Breast epithelium (tissue), 3 donors: ENCODE data around the gene HPDL.

Source experiments
- CTCF ChIP-seq, 3 donors: fragments of 450-650 bp; IDR thresholded peaks; one replicate each; pipeline ENCODE4 v1.5.1; 2016 to 2017; ENCODE audit warnings: antibody characterized with exemption in 3 of 3, mild to moderate bottlenecking in 3 of 3, moderate library complexity in 3 of 3
- POLR2A ChIP-seq: fragments of 450-650 bp; IDR thresholded peaks from one replicate; pipeline ENCODE4 v1.6.1; 2016; ENCODE audit warnings: antibody characterized with exemption, mild to moderate bottlenecking, moderate library complexity
- POLR2AphosphoS5 ChIP-seq, 3 donors: sonication (generic); formaldehyde crosslinking; IDR thresholded peaks; one replicate each; pipeline ENCODE4 v1.6.1; 2017; ENCODE audit warnings: antibody characterized with exemption in 3 of 3

GRCh38 chr1:45319761-45320160 is 6.9 kb upstream of the HPDL start:
- TF ChIP-seq CTCF (IDR thresholded peaks at IDR 0.05) (no peak), POLR2AphosphoS5 (IDR thresholded peaks at IDR 0.05) (no peak), POLR2A (no peak)
